C4-2B (cell line): ENCODE results near the gene PEAR1.

Source experiments
- ZFX ChIP-seq: fragments of 450-650 bp; IDR thresholded peaks from 2 replicates; pipeline ENCODE4 v1.6.1; 2017
- TF ChIP-seq, protein P1 (sequence below): fragments of 450-650 bp; conservative IDR thresholded peaks from 2 replicates; pipeline ENCODE4 v1.5.1; 2017; ENCODE audit warnings: mild to moderate bottlenecking

DNA sequence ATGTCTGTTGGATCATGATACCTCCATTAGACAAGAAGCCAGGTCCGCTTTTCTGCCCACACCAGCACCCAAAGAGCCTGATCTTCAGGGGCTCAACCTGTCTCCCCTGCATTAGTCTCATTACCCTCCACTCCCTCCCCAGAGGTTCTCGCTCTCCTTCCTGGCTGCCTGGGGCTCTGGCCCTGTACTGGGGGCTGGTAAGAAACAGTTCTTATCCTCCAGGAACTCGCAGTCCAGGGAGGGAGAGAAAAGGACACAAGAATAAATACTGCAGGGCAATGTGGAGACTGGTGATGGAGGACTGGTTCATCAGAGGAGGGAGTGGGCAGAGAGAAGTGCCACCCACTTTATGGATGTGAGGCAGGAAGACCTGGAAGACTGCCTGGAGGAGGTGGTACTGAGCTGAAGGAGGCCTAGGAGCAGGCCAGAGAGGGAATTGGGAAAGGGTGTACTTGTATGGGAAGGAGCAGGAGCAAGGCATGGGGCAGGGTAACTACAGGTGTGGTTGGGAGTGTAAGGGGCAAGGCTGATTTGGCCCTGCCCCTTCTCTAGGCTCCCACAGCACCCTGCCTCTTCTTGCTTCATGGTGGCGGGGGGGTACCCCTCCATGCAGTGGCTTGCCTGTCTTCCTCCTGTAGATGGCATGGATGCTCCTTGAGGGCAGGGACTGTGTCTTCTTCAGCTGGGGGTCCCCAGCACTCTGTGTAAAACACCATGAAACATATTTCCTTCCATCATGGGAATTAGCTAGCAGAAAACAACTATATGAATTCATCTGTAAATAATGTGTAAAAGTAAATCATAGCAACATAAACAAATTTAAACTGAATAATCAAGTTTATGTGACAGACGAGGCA is 31.9 kb downstream of the PEAR1 start:
- TF ChIP-seq, protein P1, sequence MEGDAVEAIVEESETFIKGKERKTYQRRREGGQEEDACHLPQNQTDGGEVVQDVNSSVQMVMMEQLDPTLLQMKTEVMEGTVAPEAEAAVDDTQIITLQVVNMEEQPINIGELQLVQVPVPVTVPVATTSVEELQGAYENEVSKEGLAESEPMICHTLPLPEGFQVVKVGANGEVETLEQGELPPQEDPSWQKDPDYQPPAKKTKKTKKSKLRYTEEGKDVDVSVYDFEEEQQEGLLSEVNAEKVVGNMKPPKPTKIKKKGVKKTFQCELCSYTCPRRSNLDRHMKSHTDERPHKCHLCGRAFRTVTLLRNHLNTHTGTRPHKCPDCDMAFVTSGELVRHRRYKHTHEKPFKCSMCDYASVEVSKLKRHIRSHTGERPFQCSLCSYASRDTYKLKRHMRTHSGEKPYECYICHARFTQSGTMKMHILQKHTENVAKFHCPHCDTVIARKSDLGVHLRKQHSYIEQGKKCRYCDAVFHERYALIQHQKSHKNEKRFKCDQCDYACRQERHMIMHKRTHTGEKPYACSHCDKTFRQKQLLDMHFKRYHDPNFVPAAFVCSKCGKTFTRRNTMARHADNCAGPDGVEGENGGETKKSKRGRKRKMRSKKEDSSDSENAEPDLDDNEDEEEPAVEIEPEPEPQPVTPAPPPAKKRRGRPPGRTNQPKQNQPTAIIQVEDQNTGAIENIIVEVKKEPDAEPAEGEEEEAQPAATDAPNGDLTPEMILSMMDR, result no peak
- TF ChIP-seq ZFX, result no peak
